ENCODE results near the gene EVA1C. TPM values are rescaled to one million over a fixed set of nuclear protein-coding genes. Genes with fewer than 3 reads are reported as not detected.

Gene EVA1C
- total RNA-seq, 1 experiment from 2014 or later: 0.98 TPM

DNA sequence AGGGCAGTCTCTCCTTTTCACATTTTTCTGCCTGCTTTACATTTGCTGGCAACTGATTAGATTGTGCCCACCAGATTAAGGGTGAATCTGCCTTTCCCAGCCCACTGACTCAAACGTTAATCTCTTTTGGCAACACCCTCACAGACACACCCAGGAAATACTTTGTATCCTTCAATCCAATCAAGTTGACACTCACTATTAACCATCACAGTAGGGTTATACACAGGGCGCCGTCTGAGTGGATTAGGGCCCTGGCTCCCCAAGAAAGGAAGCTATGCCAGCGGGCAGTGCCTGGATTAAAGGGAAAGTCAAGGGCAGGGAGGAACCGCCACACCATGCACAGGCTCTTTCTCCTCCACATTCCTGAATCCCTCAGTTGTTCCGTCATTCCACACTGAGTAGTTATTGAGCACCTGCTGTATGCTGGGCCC, 56.2 kb downstream of the EVA1C start:
- H2BK20ac ChIP-seq (ENCODE audit: low read depth, low read length, poor library complexity, severe bottlenecking): no peak overlapping the region
- no peaks in the 10 kb centered on the region for H3K79me2 ChIP-seq (ENCODE audit: insufficient read depth, low read length)
- no peaks in the 10 kb centered on the region for H3K79me1 ChIP-seq (ENCODE audit: insufficient read depth, low read depth, low read length, poor library complexity, severe bottlenecking)
- H3T11ph ChIP-seq (ENCODE audit: low read length): no peak overlapping the region
- H4K91ac ChIP-seq (ENCODE audit: insufficient read length, low read depth, low read length): no peak overlapping the region
- Mint-ChIP-seq H3K9me3 (peaks cover 0 to 1% of the 10 kb centered on the region in 2 experiments; a peak in 2 of 5 replicates), H3K4me1 (peaks cover 8 to 12% of the 10 kb centered on the region in 2 experiments), H3K36me3 (ENCODE audit: insufficient read depth in 1 of 3, low read depth in 3 of 3) (peaks cover 0 to 5% (median 5%) of the 10 kb centered on the region in 3 experiments; a peak in 4 of 7 replicates), H3K4me3 (no peak overlapping the region), H3K27me3 (ENCODE audit: low read depth) (peaks cover 5% of the 10 kb centered on the region), H3K27ac (no peak overlapping the region)
- no peak overlapping the region for H2AFZ ChIP-seq (ENCODE audit: low read length)
- no peak overlapping the region for H2BK15ac ChIP-seq (ENCODE audit: low read depth, low read length)
- no peak overlapping the region for H3K9ac ChIP-seq (ENCODE audit: extremely low read depth, insufficient read length, low read length)
- H2AK5ac ChIP-seq (ENCODE audit: insufficient read length, low read length): no peak overlapping the region
- no peak overlapping the region for H3K4me2 ChIP-seq (ENCODE audit: insufficient read depth, insufficient read length, low read length)
- no peaks in the 10 kb centered on the region for H3K9me3 ChIP-seq (ENCODE audit: control insufficient read depth, low read depth, low read length)
- H3K23ac ChIP-seq (ENCODE audit: insufficient read length, low read depth, low read length): no peak overlapping the region
- no peak overlapping the region for H2BK5ac ChIP-seq (ENCODE audit: insufficient read length, low read length)
- H3K18ac ChIP-seq (ENCODE audit: insufficient read length, low read depth, low read length): no peak overlapping the region
- H3K23me2 ChIP-seq (ENCODE audit: insufficient read length, low read depth, low read length, poor library complexity, severe bottlenecking): no peaks in the 10 kb centered on the region
- no peak overlapping the region for H3K56ac ChIP-seq (ENCODE audit: insufficient read length, low read depth, low read length)
- H2BK120ac ChIP-seq (ENCODE audit: low read depth, low read length, poor library complexity, severe bottlenecking): no peak overlapping the region
- H4K5ac ChIP-seq (ENCODE audit: insufficient read length, low read depth, low read length): no peak overlapping the region
- no CpG with 5 or more reads among the region's 6 CpGs for WGBS (ENCODE audit: extremely low coverage, insufficient read length, low lambda C conversion rate)
- TF ChIP-seq CTCF (conservative IDR thresholded peaks at IDR 0.05): no peak
- no peak overlapping the region for H3K27ac ChIP-seq (ENCODE audit: insufficient read length, low read depth, low read length)
- no peak overlapping the region for H3K14ac ChIP-seq (ENCODE audit: insufficient read depth, low read length)
- H2BK12ac ChIP-seq (ENCODE audit: insufficient read length, low read depth, low read length): no peak overlapping the region
- DNase-seq: no peak
- no peak overlapping the region for H4K8ac ChIP-seq (replicated peaks; ENCODE audit: insufficient read length, low read depth, low read length)
- H3K4me1 ChIP-seq (ENCODE audit: insufficient read depth, low read length): no peaks in the 10 kb centered on the region
- no peak overlapping the region for H3K4ac ChIP-seq (ENCODE audit: low read depth, low read length)
- H3K27me3 ChIP-seq (ENCODE audit: insufficient read depth, low read length): no peaks in the 10 kb centered on the region
- H4K20me1 ChIP-seq (ENCODE audit: control insufficient read depth, insufficient read depth, insufficient read length): no peaks in the 10 kb centered on the region
